HepG2 (cell line): ENCODE results near the gene NECAB2. TPM values are rescaled to one million over a fixed set of nuclear protein-coding genes. Genes with fewer than 3 reads are reported as not detected.
A peak's percentile ranks its signal among the peaks of the same experiment; 100 is the strongest.

ENCODE experiments used
- AHDC1 ChIP-seq: sonication (generic); formaldehyde crosslinking; IDR thresholded peaks from 2 replicates; pipeline ENCODE4 v1.5.1; 2020; ENCODE audit warnings: mild to moderate bottlenecking, missing genetic modification reagents, borderline replicate concordance
- BHLHE40 ChIP-seq: IDR thresholded peaks from 2 replicates; pipeline ENCODE4 v1.6.1; 2011; ENCODE audit warnings: low read length, improper control_type of control experiment
- DR1 ChIP-seq: sonication (generic); formaldehyde crosslinking; IDR thresholded peaks from 2 replicates; pipeline ENCODE4 v1.8.0; 2021; ENCODE audit warnings: mild to moderate bottlenecking, missing genetic modification reagents, inconsistent platforms
- KMT2B ChIP-seq: IDR thresholded peaks from 2 replicates; pipeline ENCODE4 v1.6.1; 2016; ENCODE audit warnings: missing genetic modification reagents, missing compliant biosample characterization
- MXD3 ChIP-seq: IDR thresholded peaks from 2 replicates; pipeline ENCODE4 v1.6.1; 2016; ENCODE audit warnings: mild to moderate bottlenecking, missing biosample characterization, missing genetic modification reagents
- RFX3 ChIP-seq: IDR thresholded peaks from 2 replicates; pipeline ENCODE4 v1.6.1; 2016; ENCODE audit warnings: missing biosample characterization, missing genetic modification reagents
- SMARCC2 ChIP-seq: fragments of 450-650 bp; IDR thresholded peaks from 2 replicates; pipeline ENCODE4 v1.6.1; 2017; ENCODE audit warnings: antibody characterized with exemption, mild to moderate bottlenecking
- SP140L ChIP-seq: sonication (generic); formaldehyde crosslinking; IDR thresholded peaks from 2 replicates; pipeline ENCODE4 v1.4.0; 2020; ENCODE audit warnings: missing genetic modification reagents, borderline replicate concordance
- SYNCRIP ChIP-seq: fragments of 200-400 bp; formaldehyde crosslinking; IDR thresholded peaks from 2 replicates; pipeline ENCODE4 v1.6.1; 2018; ENCODE audit warnings: mild to moderate bottlenecking, low read depth, low read length; ENCODE audit not compliant: insufficient read depth
- ZFP62 ChIP-seq: sonication (generic); formaldehyde crosslinking; IDR thresholded peaks from 2 replicates; pipeline ENCODE4 v1.4.0; 2020; ENCODE audit warnings: missing genetic modification reagents
- ZNF296 ChIP-seq: sonication (generic); formaldehyde crosslinking; conservative IDR thresholded peaks from 2 replicates; pipeline ENCODE4 v1.5.0; 2020; ENCODE audit warnings: mild to moderate bottlenecking, missing genetic modification reagents
- ZNF350 ChIP-seq: sonication (generic); formaldehyde crosslinking; IDR thresholded peaks from 2 replicates; pipeline ENCODE4 v1.4.0; 2020; ENCODE audit warnings: mild to moderate bottlenecking, low read depth, missing genetic modification reagents, borderline replicate concordance
- ZNF530 ChIP-seq: sonication (generic); formaldehyde crosslinking; IDR thresholded peaks from 2 replicates; pipeline ENCODE4 v1.5.0; 2020; ENCODE audit warnings: low read depth, mild to moderate bottlenecking, missing genetic modification reagents
- ZNF687 ChIP-seq: sonication (generic); formaldehyde crosslinking; IDR thresholded peaks from 2 replicates; pipeline ENCODE4 v1.5.1; 2020; ENCODE audit warnings: mild to moderate bottlenecking, missing genetic modification reagents, moderate library complexity
- ZNF772 ChIP-seq: sonication (generic); formaldehyde crosslinking; IDR thresholded peaks from 2 replicates; pipeline ENCODE4 v1.5.0; 2020; ENCODE audit warnings: mild to moderate bottlenecking, missing genetic modification reagents
- ZNF841 ChIP-seq: sonication (generic); formaldehyde crosslinking; IDR thresholded peaks from 2 replicates; pipeline ENCODE4 v1.8.1; 2023; ENCODE audit warnings: missing genetic modification reagents, borderline replicate concordance
- ZSCAN21 ChIP-seq: sonication (generic); formaldehyde crosslinking; IDR thresholded peaks from 2 replicates; pipeline ENCODE4 v1.8.0; 2022; ENCODE audit warnings: mild to moderate bottlenecking, missing genetic modification reagents, moderate library complexity, borderline replicate concordance
- polyA plus RNA-seq, 8 experiments: library from polyadenylated mRNA; depleted of rRNA in 3 of 8; stranded (reverse) in 7 of 8; unstranded in 1 of 8; fragments of >200 nt; fragmentation: Illumina TruSeq in 4 of 8; extraction: Trizol in 4 of 8; gene quantifications; 2 replicates each; pipeline versions ENCODE4 v1.2.1 to v1.2.3, GENCODE V29; 2011 to 2016; ENCODE audit warnings: low read depth in 4 of 8, missing spikeins in 1 of 8, mixed read lengths in 1 of 8; ENCODE audit not compliant: insufficient read depth in 1 of 8
- total RNA-seq, 5 experiments: library from RNA; depleted of rRNA; stranded (reverse); fragments of >200 nt; fragmentation: Illumina TruSeq; extraction: Trizol; gene quantifications; 2 replicates each; pipeline ENCODE4 v1.2.3, GENCODE V29; 2016; ENCODE audit warnings: low read depth in 1 of 5
- TF ChIP-seq, protein P1 (sequence below): sonication (generic); formaldehyde crosslinking; conservative IDR thresholded peaks from 2 replicates; pipeline ENCODE4 v1.5.0; 2020; ENCODE audit warnings: missing genetic modification reagents

Gene NECAB2
- total and polyA plus RNA-seq, 2 of the 13 experiments (the other 11 are each of a cell fraction or from before 2014, with no cell fraction given), result 0.21 to 0.49 TPM

DNA sequence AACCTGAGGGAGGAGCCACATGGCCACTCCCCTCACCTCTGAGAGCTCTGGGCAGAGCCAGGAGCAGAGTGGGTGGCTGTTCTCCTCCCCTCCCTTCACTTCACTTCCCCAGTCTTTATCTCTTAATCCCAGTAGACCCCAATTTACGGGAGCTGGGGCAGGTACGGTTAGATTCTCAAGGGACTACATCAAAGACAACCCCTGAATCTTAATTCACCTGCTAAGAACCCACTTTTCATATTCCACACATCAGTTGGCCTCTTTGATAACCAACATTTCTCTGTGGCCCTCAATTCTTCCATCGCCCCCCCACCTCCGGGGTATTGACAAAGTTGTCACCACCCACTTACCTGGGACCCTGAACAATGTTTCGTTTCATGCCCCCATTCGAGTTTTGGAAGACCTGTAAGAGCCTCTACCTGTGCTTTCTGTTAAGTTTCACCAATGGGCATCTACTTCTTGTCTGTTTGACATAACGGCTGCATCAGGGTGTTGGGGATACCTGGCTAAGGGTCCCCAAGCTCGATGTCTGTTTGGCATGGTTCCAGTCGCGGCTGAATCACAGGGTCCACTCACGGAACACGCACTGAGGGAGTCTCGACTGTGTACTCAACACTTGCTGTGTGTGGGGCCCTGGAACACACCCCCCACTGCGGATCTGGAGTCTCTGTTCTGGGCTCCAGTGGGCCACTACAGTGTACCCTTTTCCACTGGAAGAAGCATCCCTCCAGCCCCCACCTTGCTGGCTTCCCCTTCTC, 46.7 kb downstream of the NECAB2 start (continued):
- TF ChIP-seq AHDC1, result no peak
- no peak for TF ChIP-seq ZNF772 (CRISPR knock-in tag)
- no peak for TF ChIP-seq ZNF530 (CRISPR knock-in tag)
- TF ChIP-seq SYNCRIP, result no peak
- no peak for TF ChIP-seq ZFP62 (CRISPR knock-in tag)
- no peak for TF ChIP-seq ZNF296 (CRISPR knock-in tag)
- TF ChIP-seq KMT2B (CRISPR knock-in tag), result no peak
- TF ChIP-seq, protein P1, sequence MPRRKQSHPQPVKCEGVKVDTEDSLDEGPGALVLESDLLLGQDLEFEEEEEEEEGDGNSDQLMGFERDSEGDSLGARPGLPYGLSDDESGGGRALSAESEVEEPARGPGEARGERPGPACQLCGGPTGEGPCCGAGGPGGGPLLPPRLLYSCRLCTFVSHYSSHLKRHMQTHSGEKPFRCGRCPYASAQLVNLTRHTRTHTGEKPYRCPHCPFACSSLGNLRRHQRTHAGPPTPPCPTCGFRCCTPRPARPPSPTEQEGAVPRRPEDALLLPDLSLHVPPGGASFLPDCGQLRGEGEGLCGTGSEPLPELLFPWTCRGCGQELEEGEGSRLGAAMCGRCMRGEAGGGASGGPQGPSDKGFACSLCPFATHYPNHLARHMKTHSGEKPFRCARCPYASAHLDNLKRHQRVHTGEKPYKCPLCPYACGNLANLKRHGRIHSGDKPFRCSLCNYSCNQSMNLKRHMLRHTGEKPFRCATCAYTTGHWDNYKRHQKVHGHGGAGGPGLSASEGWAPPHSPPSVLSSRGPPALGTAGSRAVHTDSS (CRISPR knock-in tag), result no peak
- TF ChIP-seq BHLHE40, result no peak
- no peak for TF ChIP-seq MXD3
- no peak for TF ChIP-seq SP140L (CRISPR knock-in tag)
- 0 out of 2 replicates have a peak, but pooled peaks have one; percentile 3 for TF ChIP-seq ZNF687
- no peak for TF ChIP-seq RFX3 (CRISPR knock-in tag)
- no peak for TF ChIP-seq DR1
- TF ChIP-seq ZSCAN21 (CRISPR knock-in tag), result no peak
- TF ChIP-seq ZNF841, result no peak
- TF ChIP-seq SMARCC2, result no peak
- no peak for TF ChIP-seq ZNF350 (CRISPR knock-in tag)
